ENCODE measurements around the gene ZBTB20. TPM values are rescaled to one million over a fixed set of nuclear protein-coding genes. Genes with fewer than 3 reads are reported as not detected.

Gene ZBTB20
- total and polyA plus RNA-seq, 8 donors = 0.15 to 149 (median 38.5) TPM

GRCh38 chr3:114417675-114418074 lies 729.4 kb downstream of the ZBTB20 start:
- no peaks in the 10 kb centered on the region for H3K36me3 ChIP-seq
- TF ChIP-seq POLR2AphosphoS5 (IDR thresholded peaks at IDR 0.05) = no peak
- TF ChIP-seq POLR2A (IDR thresholded peaks at IDR 0.05) = no peak
- TF ChIP-seq EP300 (IDR thresholded peaks at IDR 0.05) = no peak
- no peak for TF ChIP-seq CTCF (IDR thresholded peaks at IDR 0.05)
- WGBS, 5 donors = 86 to 96% (median 89%) methylated on average over 3 of the region's 3 CpGs
- no peak for DNase-seq
- intact Hi-C loops (cut with DNase I; ENCODE audit: low total_unique reads) = no loop called here
- no peaks in the 10 kb centered on the region for H3K27me3 ChIP-seq
- H3K4me1 ChIP-seq = peaks cover 0 to 28% (median 12%) of the 10 kb centered on the region in 4 donors
- H3K27ac ChIP-seq = peak overlapping the region in 2 of 5 donors; percentile 52 to 67
- no peaks in the 10 kb centered on the region for H3K9me3 ChIP-seq
- no peak overlapping the region for H3K4me3 ChIP-seq

GRCh38 chr3:114417265-114417664 lies 729.8 kb downstream of the ZBTB20 start:
- 72 to 82% (median 80%) methylated on average over 5 of the region's 5 CpGs for WGBS, 5 donors
- Histone ChIP-seq H3K4me3 (no peak overlapping the region), H3K9me3 (no peaks in the 10 kb centered on the region), H3K4me1 (peaks cover 3 to 32% (median 16%) of the 10 kb centered on the region in 4 donors), H3K36me3 (no peaks in the 10 kb centered on the region), H3K27ac (no peak overlapping the region), H3K27me3 (no peaks in the 10 kb centered on the region)
- no peak for TF ChIP-seq CTCF (IDR thresholded peaks at IDR 0.05)
- intact Hi-C loops (cut with DNase I; ENCODE audit: low total_unique reads) = no loop called here
- DNase-seq = no peak

- DNase-seq = no peak
- Histone ChIP-seq H3K9me3 (no peaks in the 10 kb centered on the region), H3K4me1 (peaks cover 5 to 34% (median 18%) of the 10 kb centered on the region in 4 donors), H3K27ac (peak overlapping the region in 4 of 5 donors; percentile 35 to 61 (median 58)), H3K36me3 (no peaks in the 10 kb centered on the region), H3K4me3 (no peak overlapping the region), H3K27me3 (no peaks in the 10 kb centered on the region)
- no peak for TF ChIP-seq CTCF (IDR thresholded peaks at IDR 0.05)
- TF ChIP-seq POLR2AphosphoS5 (IDR thresholded peaks at IDR 0.05) = peak in 1 of 3 donors; percentile 75
- TF ChIP-seq POLR2A (IDR thresholded peaks at IDR 0.05) = no peak
- no peak for TF ChIP-seq EP300 (IDR thresholded peaks at IDR 0.05)
- intact Hi-C loops (cut with DNase I; ENCODE audit: low total_unique reads) = no loop called here
- 63 to 76% (median 74%) methylated on average over 9 of the region's 9 CpGs for WGBS, 5 donors
Measured at GRCh38 chr3:114411811-114412803, 735.0 kb downstream of the ZBTB20 start.

GRCh38 chr3:114411190-114411668 lies 735.9 kb downstream of the ZBTB20 start:
- no peak overlapping the region for H3K4me3 ChIP-seq
- peak overlapping the region; percentile 35 to 61 (median 55) for H3K27ac ChIP-seq
- no peak for TF ChIP-seq POLR2AphosphoS5 (IDR thresholded peaks at IDR 0.05)
- TF ChIP-seq POLR2A (IDR thresholded peaks at IDR 0.05) = no peak
- no peak for TF ChIP-seq EP300 (IDR thresholded peaks at IDR 0.05)
- TF ChIP-seq CTCF (IDR thresholded peaks at IDR 0.05) = no peak
- 73 to 81% (median 77%) methylated on average over 3 of the region's 3 CpGs for WGBS, 5 donors
- H3K4me1 ChIP-seq = peaks cover 8 to 34% (median 19%) of the 10 kb centered on the region in 4 donors
- no peaks in the 10 kb centered on the region for H3K36me3 ChIP-seq
- H3K27me3 ChIP-seq = no peaks in the 10 kb centered on the region
- peak in 1 of 2 donors; percentile 49 for DNase-seq
- no peaks in the 10 kb centered on the region for H3K9me3 ChIP-seq
- intact Hi-C loops (cut with DNase I; ENCODE audit: low total_unique reads) = no loop called here

All from stomach (tissue), 9 donors.